ENCODE data around the gene UNK. TPM values are rescaled to one million over a fixed set of nuclear protein-coding genes. Genes with fewer than 3 reads are reported as not detected.

Gene UNK
- total and polyA plus RNA-seq, 2 of the 13 experiments (the other 11 are each of a cell fraction or from before 2014, with no cell fraction given): 31.6 to 33.0 TPM

DNA sequence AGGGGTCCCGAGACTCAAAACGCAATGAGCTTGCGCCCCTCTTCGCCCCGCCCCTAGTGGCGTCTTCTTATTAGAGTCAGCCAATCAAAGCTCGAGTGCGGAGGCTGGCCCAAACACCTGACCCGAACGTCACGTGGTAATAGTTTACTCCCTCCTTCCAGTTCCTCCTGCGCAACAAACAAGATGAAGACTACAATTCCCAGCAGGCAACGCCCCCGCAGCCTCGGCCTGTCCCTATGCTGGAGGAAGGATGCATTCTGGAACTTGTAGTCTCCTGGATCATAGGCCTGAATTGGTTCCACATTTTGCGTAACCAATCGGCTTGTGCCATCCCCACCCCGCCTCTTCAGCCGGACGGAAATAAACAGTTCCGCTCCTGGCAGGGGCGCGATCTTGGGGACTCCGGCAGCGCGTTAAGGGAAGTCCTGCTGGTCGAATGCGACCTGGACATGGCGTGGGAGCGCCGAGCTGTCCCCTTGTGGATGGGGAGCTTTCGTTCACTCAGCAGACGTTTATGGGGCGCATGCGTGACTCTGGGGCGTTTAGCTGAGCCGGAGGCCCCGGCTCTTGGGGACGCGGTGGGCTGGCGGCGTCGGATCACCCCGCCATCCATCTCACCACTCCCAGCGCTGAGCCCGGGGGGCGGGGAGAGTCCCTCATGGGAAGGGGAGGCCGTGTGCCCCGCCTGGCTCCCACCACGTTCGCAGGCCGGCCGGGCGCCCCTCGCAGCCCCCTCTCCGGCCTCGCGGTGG, 70.9 kb downstream of the UNK start, which contains the start of gene WBP2 (continued):
- TF ChIP-seq, protein P1, sequence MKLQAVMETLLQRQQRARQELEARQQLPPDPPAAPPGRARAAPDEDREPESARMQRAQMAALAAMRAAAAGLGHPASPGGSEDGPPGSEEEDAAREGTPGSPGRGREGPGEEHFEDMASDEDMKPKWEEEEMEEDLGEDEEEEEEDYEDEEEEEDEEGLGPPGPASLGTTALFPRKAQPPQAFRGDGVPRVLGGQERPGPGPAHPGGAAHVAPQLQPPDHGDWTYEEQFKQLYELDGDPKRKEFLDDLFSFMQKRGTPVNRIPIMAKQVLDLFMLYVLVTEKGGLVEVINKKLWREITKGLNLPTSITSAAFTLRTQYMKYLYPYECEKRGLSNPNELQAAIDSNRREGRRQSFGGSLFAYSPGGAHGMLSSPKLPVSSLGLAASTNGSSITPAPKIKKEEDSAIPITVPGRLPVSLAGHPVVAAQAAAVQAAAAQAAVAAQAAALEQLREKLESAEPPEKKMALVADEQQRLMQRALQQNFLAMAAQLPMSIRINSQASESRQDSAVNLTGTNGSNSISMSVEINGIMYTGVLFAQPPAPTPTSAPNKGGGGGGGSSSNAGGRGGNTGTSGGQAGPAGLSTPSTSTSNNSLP (IDR thresholded peaks at IDR 0.05; ENCODE audit: low read depth, low read length): peak; percentile 36; the same call in 1 of the 2 replicates
- TF ChIP-seq, protein P2, sequence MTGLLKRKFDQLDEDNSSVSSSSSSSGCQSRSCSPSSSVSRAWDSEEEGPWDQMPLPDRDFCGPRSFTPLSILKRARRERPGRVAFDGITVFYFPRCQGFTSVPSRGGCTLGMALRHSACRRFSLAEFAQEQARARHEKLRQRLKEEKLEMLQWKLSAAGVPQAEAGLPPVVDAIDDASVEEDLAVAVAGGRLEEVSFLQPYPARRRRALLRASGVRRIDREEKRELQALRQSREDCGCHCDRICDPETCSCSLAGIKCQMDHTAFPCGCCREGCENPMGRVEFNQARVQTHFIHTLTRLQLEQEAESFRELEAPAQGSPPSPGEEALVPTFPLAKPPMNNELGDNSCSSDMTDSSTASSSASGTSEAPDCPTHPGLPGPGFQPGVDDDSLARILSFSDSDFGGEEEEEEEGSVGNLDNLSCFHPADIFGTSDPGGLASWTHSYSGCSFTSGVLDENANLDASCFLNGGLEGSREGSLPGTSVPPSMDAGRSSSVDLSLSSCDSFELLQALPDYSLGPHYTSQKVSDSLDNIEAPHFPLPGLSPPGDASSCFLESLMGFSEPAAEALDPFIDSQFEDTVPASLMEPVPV (CRISPR knock-in tag; IDR thresholded peaks at IDR 0.05): peak; percentile 97
- TF ChIP-seq ZZZ3 (CRISPR knock-in tag; IDR thresholded peaks at IDR 0.05; ENCODE audit: borderline replicate concordance) (peak; percentile 58; the same call in 1 of the 2 replicates), MAZ (IDR thresholded peaks at IDR 0.05; ENCODE audit: borderline replicate concordance, low read depth, low read length) (peak; percentile 69; the same call in 1 of the 2 replicates), MAZ (CRISPR knock-in tag; IDR thresholded peaks at IDR 0.05; ENCODE audit: low read depth) (peak; percentile 94; the same call in 1 of the 2 replicates), RFX5 (IDR thresholded peaks at IDR 0.05; ENCODE audit: low read depth, low read length) (no peak; the same call in 1 of the 2 replicates), ZNF143 (CRISPR knock-in tag; IDR thresholded peaks at IDR 0.05) (peak; percentile 100), ZNF326 (CRISPR knock-in tag; IDR thresholded peaks at IDR 0.05; ENCODE audit: borderline replicate concordance) (no peak), ZNF230 (CRISPR knock-in tag; IDR thresholded peaks at IDR 0.05) (peak; percentile 61), MIER3 (CRISPR knock-in tag; IDR thresholded peaks at IDR 0.05; ENCODE audit: borderline replicate concordance) (peak; percentile 59; the same call in 1 of the 2 replicates), ETV5 (CRISPR knock-in tag; IDR thresholded peaks at IDR 0.05; ENCODE audit: borderline replicate concordance) (peak; percentile 90), STAT5B (CRISPR knock-in tag; IDR thresholded peaks at IDR 0.05) (no peak), HNF4A (CRISPR knock-in tag; IDR thresholded peaks at IDR 0.05) (0 out of 2 replicates have a peak, but pooled peaks have one; percentile 4), ZBTB21 (CRISPR knock-in tag; IDR thresholded peaks at IDR 0.05) (no peak), ZNF614 (CRISPR knock-in tag; IDR thresholded peaks at IDR 0.05; ENCODE audit: borderline replicate concordance) (peak; percentile 8; the same call in 1 of the 2 replicates), ZFP90 (CRISPR knock-in tag; IDR thresholded peaks at IDR 0.05; ENCODE audit: borderline replicate concordance) (peak; percentile 89), DR1 (CRISPR knock-in tag; IDR thresholded peaks at IDR 0.05) (peak; percentile 97)
- TF ChIP-seq, protein P3, sequence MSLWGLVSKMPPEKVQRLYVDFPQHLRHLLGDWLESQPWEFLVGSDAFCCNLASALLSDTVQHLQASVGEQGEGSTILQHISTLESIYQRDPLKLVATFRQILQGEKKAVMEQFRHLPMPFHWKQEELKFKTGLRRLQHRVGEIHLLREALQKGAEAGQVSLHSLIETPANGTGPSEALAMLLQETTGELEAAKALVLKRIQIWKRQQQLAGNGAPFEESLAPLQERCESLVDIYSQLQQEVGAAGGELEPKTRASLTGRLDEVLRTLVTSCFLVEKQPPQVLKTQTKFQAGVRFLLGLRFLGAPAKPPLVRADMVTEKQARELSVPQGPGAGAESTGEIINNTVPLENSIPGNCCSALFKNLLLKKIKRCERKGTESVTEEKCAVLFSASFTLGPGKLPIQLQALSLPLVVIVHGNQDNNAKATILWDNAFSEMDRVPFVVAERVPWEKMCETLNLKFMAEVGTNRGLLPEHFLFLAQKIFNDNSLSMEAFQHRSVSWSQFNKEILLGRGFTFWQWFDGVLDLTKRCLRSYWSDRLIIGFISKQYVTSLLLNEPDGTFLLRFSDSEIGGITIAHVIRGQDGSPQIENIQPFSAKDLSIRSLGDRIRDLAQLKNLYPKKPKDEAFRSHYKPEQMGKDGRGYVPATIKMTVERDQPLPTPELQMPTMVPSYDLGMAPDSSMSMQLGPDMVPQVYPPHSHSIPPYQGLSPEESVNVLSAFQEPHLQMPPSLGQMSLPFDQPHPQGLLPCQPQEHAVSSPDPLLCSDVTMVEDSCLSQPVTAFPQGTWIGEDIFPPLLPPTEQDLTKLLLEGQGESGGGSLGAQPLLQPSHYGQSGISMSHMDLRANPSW (CRISPR knock-in tag; IDR thresholded peaks at IDR 0.05; ENCODE audit: borderline replicate concordance): peak; percentile 93; the same call in 1 of the 2 replicates
- TF ChIP-seq, protein P4, sequence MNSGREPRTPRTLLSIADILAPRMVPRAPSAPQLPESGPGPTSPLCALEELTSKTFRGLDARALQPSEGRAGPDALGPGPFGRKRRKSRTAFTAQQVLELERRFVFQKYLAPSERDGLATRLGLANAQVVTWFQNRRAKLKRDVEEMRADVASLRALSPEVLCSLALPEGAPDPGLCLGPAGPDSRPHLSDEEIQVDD (CRISPR knock-in tag; IDR thresholded peaks at IDR 0.05; ENCODE audit: borderline replicate concordance): no peak
- TF ChIP-seq, protein P5, sequence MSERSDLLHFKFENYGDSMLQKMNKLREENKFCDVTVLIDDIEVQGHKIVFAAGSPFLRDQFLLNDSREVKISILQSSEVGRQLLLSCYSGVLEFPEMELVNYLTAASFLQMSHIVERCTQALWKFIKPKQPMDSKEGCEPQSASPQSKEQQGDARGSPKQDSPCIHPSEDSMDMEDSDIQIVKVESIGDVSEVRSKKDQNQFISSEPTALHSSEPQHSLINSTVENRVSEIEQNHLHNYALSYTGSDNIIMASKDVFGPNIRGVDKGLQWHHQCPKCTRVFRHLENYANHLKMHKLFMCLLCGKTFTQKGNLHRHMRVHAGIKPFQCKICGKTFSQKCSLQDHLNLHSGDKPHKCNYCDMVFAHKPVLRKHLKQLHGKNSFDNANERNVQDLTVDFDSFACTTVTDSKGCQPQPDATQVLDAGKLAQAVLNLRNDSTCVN (CRISPR knock-in tag; IDR thresholded peaks at IDR 0.05; ENCODE audit: borderline replicate concordance): peak; percentile 56; the same call in 1 of the 2 replicates

Data from HepG2 (cell line).